ENCODE measurements around the gene ZNF335. TPM values are rescaled to one million over a fixed set of nuclear protein-coding genes. Genes with fewer than 3 reads are reported as not detected.
"Not testable (repeated sequence)": the region's sequence is repeated elsewhere in the genome, so short reads cannot be mapped to it uniquely, and the experiment has no call there.

The ZNF335 gene
- total RNA-seq, 1 donor from 2014 or later, result 24.1 TPM

GRCh38 chr20:46000262-46000996 lies 28.4 kb upstream of the ZNF335 start:
- Histone ChIP-seq H3K4me1 (no peaks in the 10 kb centered on the region), H3K27ac (no peak overlapping the region), H3K27me3 (no peaks in the 10 kb centered on the region), H3K4me3 (no peak overlapping the region), H3K9me3 (no peaks in the 10 kb centered on the region), H3K36me3 (no peaks in the 10 kb centered on the region)
- intact Hi-C loops (cut with DNase I), result no loop called here
- DNase-seq (ENCODE audit: extremely low spot score in 2 of 2), result no peak
- no peak for TF ChIP-seq POLR2AphosphoS5 (IDR thresholded peaks at IDR 0.05; ENCODE audit: insufficient read depth in 1 of 2, low read depth in 1 of 2)

GRCh38 chr20:45999557-46000261 lies 27.7 kb upstream of the ZNF335 start:
- H3K36me3 ChIP-seq, result no peaks in the 10 kb centered on the region
- no peak overlapping the region for H3K4me3 ChIP-seq
- TF ChIP-seq POLR2AphosphoS5 (IDR thresholded peaks at IDR 0.05; ENCODE audit: insufficient read depth in 1 of 2, low read depth in 1 of 2), result no peak
- TF ChIP-seq POLR2A (IDR thresholded peaks at IDR 0.05), result no peak
- TF ChIP-seq CTCF (IDR thresholded peaks at IDR 0.05), result no peak
- H3K4me1 ChIP-seq, result no peaks in the 10 kb centered on the region
- H3K27me3 ChIP-seq, result no peaks in the 10 kb centered on the region
- no peaks in the 10 kb centered on the region for H3K9me3 ChIP-seq
- no peak overlapping the region for H3K27ac ChIP-seq
- DNase-seq (ENCODE audit: extremely low spot score in 2 of 2), result no peak
- intact Hi-C loops (cut with DNase I), result no loop called here

GRCh38 chr20:45998761-45999160 lies 26.8 kb upstream of the ZNF335 start:
- Histone ChIP-seq H3K4me3 (no peak overlapping the region), H3K27ac (no peak overlapping the region), H3K27me3 (no peaks in the 10 kb centered on the region), H3K4me1 (no peaks in the 10 kb centered on the region), H3K9me3 (no peaks in the 10 kb centered on the region), H3K36me3 (no peaks in the 10 kb centered on the region)
- TF ChIP-seq CTCF (IDR thresholded peaks at IDR 0.05) (no peak), POLR2AphosphoS5 (IDR thresholded peaks at IDR 0.05; ENCODE audit: insufficient read depth in 1 of 2, low read depth in 1 of 2) (no peak), POLR2A (IDR thresholded peaks at IDR 0.05) (no peak)
- intact Hi-C loops (cut with DNase I), result no loop called here
- no peak for DNase-seq (ENCODE audit: extremely low spot score in 2 of 2)

- intact Hi-C loops (cut with DNase I), result no loop called here
- TF ChIP-seq POLR2AphosphoS5 (IDR thresholded peaks at IDR 0.05; ENCODE audit: insufficient read depth in 1 of 2, low read depth in 1 of 2), result no peak
- TF ChIP-seq POLR2A (IDR thresholded peaks at IDR 0.05), result no peak
- TF ChIP-seq CTCF (IDR thresholded peaks at IDR 0.05), result no peak
- no peaks in the 10 kb centered on the region for H3K4me1 ChIP-seq
- H3K4me3 ChIP-seq, result no peak overlapping the region
- DNase-seq (ENCODE audit: extremely low spot score in 2 of 2), result no peak
- H3K27ac ChIP-seq, result no peak overlapping the region
- H3K27me3 ChIP-seq, result no peaks in the 10 kb centered on the region
- H3K36me3 ChIP-seq, result no peaks in the 10 kb centered on the region
- H3K9me3 ChIP-seq, result no peaks in the 10 kb centered on the region
Observed at GRCh38 chr20:45998337-45998736, 26.3 kb upstream of the ZNF335 start.

GRCh38 chr20:45997187-45997586 lies 25.2 kb upstream of the ZNF335 start:
- H3K9me3 ChIP-seq, result no peaks in the 10 kb centered on the region
- no peaks in the 10 kb centered on the region for H3K4me1 ChIP-seq
- intact Hi-C loops (cut with DNase I), result no loop called here
- no peaks in the 10 kb centered on the region for H3K36me3 ChIP-seq
- no peaks in the 10 kb centered on the region for H3K27me3 ChIP-seq
- H3K27ac ChIP-seq, result no peak overlapping the region
- TF ChIP-seq CTCF (IDR thresholded peaks at IDR 0.05) (no peak), POLR2A (IDR thresholded peaks at IDR 0.05) (no peak), POLR2AphosphoS5 (IDR thresholded peaks at IDR 0.05; ENCODE audit: insufficient read depth in 1 of 2, low read depth in 1 of 2) (no peak)
- H3K4me3 ChIP-seq, result no peak overlapping the region
- no peak for DNase-seq (ENCODE audit: extremely low spot score in 2 of 2)

GRCh38 chr20:45995495-45996097 lies 23.6 kb upstream of the ZNF335 start:
- H3K4me1 ChIP-seq; H3K27me3 ChIP-seq; H3K36me3 ChIP-seq; H3K4me3 ChIP-seq; H3K9me3 ChIP-seq; H3K27ac ChIP-seq; intact Hi-C loops (cut with DNase I); DNase-seq (ENCODE audit: extremely low spot score in 2 of 2): not testable (repeated sequence)

Measured in vagina (tissue), 2 donors.